GM12864 (cell line): ENCODE measurements around the gene ZHX3.
"Not testable (repeated sequence)": the region's sequence is repeated elsewhere in the genome, so short reads cannot be mapped to it uniquely, and the experiment has no call there.

ENCODE experiments used
- DNase-seq: peaks from one replicate; pipeline ENCODE4 v3.0.0-alpha.2; 2011; ENCODE audit warnings: low read depth
- H3K4me3 ChIP-seq: 2 replicates; pipeline ENCODE4 v1.5.1; 2011; ENCODE audit warnings: mild to moderate bottlenecking, low read depth, low read length, control low read depth
- TF ChIP-seq, protein P1 (sequence below): IDR thresholded peaks from 2 replicates; pipeline ENCODE4 v1.5.1; 2011; ENCODE audit warnings: low read depth, mild to moderate bottlenecking, moderate library complexity, low read length, control low read depth, inconsistent platforms; ENCODE audit errors: missing control alignments

Gene ZHX3

DNA sequence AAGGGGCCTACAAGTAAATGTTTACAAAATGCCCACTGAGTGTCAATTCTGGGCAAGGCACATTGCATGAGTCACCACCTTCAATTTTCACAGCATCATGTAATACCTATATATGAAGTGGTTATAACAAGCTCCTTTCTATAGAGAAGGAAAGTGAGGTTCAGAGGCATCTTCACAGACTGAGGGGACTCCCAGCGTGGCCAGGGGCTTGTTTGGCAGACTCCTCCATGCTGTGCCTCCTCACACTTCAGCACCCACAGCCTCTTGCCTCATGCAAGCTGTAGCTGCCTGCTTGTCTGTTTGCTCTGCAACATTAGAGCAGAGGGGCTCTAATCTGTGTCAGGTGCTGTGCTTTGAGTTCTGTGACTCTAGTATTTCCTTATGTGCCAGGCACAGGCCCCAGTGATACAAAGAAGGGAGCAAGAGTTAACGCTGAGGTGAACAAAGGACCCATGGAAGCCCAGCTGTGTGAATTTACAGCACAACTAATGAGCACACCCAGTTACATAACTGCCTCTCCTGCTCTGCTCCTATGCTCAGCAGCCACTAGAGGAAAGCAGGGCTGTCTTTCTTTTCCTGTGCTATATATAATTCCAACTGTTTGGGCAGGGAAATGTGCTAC lies 72.3 kb downstream of the ZHX3 start:
- no peak overlapping the region for H3K4me3 ChIP-seq
- DNase-seq, result no peak
- TF ChIP-seq, protein P1, sequence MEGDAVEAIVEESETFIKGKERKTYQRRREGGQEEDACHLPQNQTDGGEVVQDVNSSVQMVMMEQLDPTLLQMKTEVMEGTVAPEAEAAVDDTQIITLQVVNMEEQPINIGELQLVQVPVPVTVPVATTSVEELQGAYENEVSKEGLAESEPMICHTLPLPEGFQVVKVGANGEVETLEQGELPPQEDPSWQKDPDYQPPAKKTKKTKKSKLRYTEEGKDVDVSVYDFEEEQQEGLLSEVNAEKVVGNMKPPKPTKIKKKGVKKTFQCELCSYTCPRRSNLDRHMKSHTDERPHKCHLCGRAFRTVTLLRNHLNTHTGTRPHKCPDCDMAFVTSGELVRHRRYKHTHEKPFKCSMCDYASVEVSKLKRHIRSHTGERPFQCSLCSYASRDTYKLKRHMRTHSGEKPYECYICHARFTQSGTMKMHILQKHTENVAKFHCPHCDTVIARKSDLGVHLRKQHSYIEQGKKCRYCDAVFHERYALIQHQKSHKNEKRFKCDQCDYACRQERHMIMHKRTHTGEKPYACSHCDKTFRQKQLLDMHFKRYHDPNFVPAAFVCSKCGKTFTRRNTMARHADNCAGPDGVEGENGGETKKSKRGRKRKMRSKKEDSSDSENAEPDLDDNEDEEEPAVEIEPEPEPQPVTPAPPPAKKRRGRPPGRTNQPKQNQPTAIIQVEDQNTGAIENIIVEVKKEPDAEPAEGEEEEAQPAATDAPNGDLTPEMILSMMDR, result no peak

DNA sequence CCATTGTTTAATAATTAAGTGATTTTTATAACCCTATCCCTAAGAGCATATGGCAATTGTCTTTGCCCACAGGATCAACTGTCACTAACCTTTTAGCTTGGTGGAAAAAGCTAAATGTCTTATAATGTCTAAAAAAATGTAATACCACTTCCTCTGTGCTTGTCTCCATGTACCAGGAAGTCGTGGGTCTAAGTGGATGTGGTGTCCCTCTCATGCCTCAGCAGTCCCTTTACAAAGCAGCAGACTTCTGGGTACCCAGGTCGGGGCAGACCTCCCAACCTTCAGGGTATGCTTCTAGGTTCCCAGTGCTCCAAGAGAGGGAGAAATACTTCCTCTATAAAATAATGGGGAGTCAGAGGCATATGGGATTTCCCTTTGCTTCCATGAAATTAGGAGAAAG lies 74.7 kb downstream of the ZHX3 start:
- no peak overlapping the region for H3K4me3 ChIP-seq
- TF ChIP-seq, protein P1, result no peak
- no peak for DNase-seq

DNA sequence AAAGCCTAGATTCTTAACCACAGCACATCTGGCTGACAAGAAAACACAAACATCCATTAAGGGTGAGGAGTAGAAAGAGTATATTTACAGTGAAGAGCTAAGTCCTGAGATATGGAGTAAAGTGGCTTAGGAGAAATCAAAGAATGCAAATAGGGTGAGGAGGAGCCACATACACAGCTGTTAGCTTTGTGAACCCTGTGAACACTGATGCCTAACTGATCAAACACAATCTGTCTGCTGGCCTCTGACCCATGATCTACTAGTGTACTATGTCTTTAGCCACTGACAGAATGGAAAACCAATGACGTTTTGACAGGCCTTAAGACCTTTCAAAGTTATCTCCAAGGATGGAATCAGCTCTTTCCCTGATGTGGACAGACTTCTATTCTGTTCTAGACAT lies 75.2 kb downstream of the ZHX3 start:
- H3K4me3 ChIP-seq, result no peak overlapping the region
- TF ChIP-seq, protein P1, result no peak
- no peak for DNase-seq

DNA sequence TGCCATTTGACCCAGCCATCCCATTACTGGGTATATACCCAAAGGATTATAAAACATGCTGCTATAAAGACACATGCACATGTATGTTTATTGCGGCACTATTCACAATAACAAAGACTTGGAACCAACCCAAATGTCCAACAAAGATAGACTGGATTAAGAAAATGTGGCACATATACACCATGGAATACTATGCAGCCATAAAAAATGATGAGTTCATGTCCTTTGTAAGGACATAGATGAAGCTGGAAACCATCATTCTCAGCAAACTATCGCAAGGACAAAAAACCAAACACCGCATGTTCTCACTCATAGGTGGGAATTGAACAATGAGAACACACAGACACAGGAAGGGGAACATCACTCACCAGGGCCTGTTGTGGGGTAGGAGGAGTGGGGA lies 80.3 kb downstream of the ZHX3 start:
- H3K4me3 ChIP-seq, DNase-seq: not testable (repeated sequence)

DNA sequence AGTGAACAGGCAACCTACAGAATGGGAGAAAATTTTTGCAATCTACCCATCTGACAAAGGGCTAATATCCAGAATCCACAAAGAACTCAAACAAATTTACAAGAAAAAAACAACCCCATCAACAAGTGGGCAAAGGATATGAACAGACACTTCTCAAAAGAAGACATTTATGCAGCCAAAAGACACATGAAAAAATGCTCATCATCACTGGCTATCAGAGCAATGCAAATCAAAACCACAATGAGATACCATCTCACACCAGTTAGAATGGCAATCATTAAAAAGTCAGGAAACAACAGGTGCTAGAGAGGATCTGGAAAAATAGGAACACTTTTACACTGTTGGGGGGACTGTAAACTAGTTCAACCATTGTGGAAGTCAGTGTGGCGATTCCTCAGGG lies 80.7 kb downstream of the ZHX3 start:
- not testable (repeated sequence) for DNase-seq, H3K4me3 ChIP-seq

DNA sequence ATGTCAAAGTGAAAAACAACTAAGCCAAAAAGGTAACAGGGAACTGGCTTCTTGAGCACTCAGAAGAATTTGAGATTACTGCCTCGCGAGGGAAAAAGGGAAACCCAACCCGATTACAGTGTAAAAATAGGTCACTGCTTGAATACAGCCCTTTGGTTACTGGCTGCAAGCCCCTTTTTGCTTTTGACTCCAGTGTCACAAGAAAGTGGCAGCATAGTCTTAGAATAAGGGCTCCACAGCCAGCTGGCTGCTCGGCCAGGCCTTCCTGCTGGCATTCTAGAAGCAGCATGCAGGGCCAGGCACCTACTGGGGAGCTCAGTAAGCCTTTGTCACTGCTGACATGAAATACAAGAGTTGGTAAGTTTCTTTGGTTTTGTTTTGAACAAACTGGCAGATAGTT lies 83.0 kb downstream of the ZHX3 start:
- DNase-seq, result no peak
- H3K4me3 ChIP-seq, result no peak overlapping the region
- TF ChIP-seq, protein P1, result no peak

DNA sequence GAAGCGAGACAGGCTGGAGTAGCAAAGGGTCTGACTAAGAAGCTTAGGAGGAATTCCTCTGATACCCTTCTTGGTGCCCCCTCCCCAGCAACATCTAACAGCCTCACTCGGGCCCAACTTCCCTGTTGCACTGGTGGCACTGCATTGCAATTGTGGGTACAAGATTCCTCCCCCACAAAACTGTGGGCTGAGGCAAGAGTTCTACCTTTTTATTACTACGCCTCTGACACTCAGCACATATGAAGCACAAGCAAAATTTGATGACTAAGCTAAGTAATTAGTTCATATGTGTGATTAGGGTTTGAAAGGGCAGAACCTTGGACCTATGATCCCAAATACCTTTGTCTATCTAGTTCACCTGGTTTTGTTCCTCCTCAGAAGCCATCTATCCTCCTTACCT lies 83.5 kb downstream of the ZHX3 start:
- TF ChIP-seq, protein P1, result no peak
- no peak for DNase-seq
- H3K4me3 ChIP-seq, result no peak overlapping the region

DNA sequence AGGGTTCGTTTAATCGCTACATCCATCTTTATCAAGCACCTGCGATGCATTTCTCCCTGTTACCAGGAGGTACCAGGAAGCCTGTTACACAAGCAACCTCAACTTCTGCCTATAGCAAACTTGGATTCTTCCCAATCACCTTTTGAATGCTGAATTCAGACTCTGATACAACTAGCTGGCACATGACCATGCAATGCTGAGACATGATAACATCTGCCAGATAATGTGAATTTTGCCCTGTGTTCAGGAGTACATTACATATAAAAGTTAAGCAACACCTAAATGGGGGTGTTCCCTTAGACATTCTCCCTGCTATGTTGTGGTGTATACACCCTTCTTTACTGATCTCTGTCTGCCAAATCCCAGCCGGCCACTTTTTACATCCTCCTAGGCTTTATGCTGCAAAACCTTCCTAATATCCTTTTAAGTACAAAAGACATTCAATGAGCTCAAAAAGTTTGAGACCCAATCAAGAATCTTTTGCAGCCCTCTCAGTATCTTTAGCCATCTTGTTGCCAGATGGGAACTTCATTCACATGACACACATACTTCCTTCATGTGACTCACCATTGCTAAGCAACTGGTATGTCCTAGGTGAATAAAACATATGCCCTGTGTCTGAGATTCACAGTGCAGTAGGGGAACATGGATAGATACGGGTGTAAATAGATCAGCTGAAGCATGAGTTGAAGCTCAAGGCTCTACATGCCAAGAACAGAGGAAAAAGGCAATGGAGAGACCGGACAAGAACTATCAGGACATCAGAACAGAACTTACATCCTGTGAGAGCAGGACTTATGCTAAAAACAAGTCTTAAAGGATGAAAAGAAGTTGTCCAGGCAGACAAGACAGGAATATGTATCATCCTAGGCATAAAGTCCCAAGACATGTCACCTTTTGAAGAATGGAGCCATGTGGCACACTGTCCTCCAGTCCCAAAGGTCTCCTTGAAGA lies 84.3 kb downstream of the ZHX3 start:
- DNase-seq, result no peak
- no peak overlapping the region for H3K4me3 ChIP-seq
- TF ChIP-seq, protein P1, result no peak
